Smooth muscle cell (in vitro differentiated cells): Measurements from ENCODE around the gene HCK. TPM values are rescaled to one million over a fixed set of nuclear protein-coding genes. Genes with fewer than 3 reads are reported as not detected.

Source experiments
- DNase-seq: peaks from one replicate; lab custom pipeline; 2025; ENCODE audit not compliant: unreplicated experiment; lab: John Stamatoyannopoulos, UW
- H2AFZ ChIP-seq: fragments of 200-600 bp; sonication (generic); 2 replicates; pipeline ENCODE4 v1.6.0; 2016; ENCODE audit warnings: antibody characterized with exemption, low read depth, mild to moderate bottlenecking
- H3F3A ChIP-seq: fragments of 200-600 bp; sonication (generic); 2 replicates; pipeline ENCODE4 v1.6.0; 2017; ENCODE audit warnings: antibody characterized with exemption, low read depth
- H3K27ac ChIP-seq: fragments of 200-600 bp; sonication (generic); 2 replicates; pipeline ENCODE4 v1.5.1; 2016; ENCODE audit warnings: low read depth, mild to moderate bottlenecking
- H3K27me3 ChIP-seq: fragments of 200-600 bp; sonication (generic); 2 replicates; pipeline ENCODE4 v1.6.1; 2016; ENCODE audit warnings: low read depth, mild to moderate bottlenecking
- H3K36me3 ChIP-seq: fragments of 200-600 bp; sonication (generic); 2 replicates; pipeline ENCODE4 v1.5.1; 2016; ENCODE audit warnings: low read depth
- H3K4me1 ChIP-seq: fragments of 200-600 bp; sonication (generic); 2 replicates; pipeline ENCODE4 v1.5.1; 2016; ENCODE audit warnings: low read depth
- H3K4me2 ChIP-seq: fragments of 200-600 bp; sonication (generic); 2 replicates; pipeline ENCODE4 v1.6.0; 2016; ENCODE audit warnings: mild to moderate bottlenecking
- H3K4me3 ChIP-seq: fragments of 200-600 bp; sonication (generic); 2 replicates; pipeline ENCODE4 v1.5.1; 2016; ENCODE audit warnings: mild to moderate bottlenecking
- H3K79me2 ChIP-seq: fragments of 200-600 bp; sonication (generic); 2 replicates; pipeline ENCODE4 v1.6.0; 2016; ENCODE audit warnings: low read depth, mild to moderate bottlenecking
- H3K9ac ChIP-seq: fragments of 200-600 bp; sonication (generic); 2 replicates; pipeline ENCODE4 v1.6.0; 2016; ENCODE audit warnings: low read depth
- H3K9me3 ChIP-seq: fragments of 200-600 bp; sonication (generic); replicated peaks from 2 replicates; pipeline ENCODE4 v1.5.1; 2016; ENCODE audit warnings: low read depth
- H4K20me1 ChIP-seq: fragments of 200-600 bp; sonication (generic); 2 replicates; pipeline ENCODE4 v1.6.0; 2016; ENCODE audit warnings: low read depth
- CTCF ChIP-seq: fragments of 200-600 bp; sonication (generic); IDR thresholded peaks from 2 replicates; pipeline ENCODE4 v1.5.1; 2017; ENCODE audit warnings: borderline replicate concordance, mild to moderate bottlenecking, antibody characterized with exemption; ENCODE audit not compliant: insufficient read depth, poor library complexity, severe bottlenecking
- WGBS: methylation state at CpG from one replicate; pipeline ENCODE4 v1.1.7; 2016; ENCODE audit warnings: low lambda C conversion rate; 5-methylcytosine and 5-hydroxymethylcytosine counted together
- polyA plus RNA-seq: library from polyadenylated mRNA; unstranded; fragments of >200 nt; fragmentation: Nextera tagmentation; extraction: Ambion mirVana; gene quantifications from 2 replicates; pipeline ENCODE4 v1.2.1, GENCODE V29; 2016
- total RNA-seq: library from RNA; depleted of rRNA; stranded (reverse); fragments of >200 nt; gene quantifications from 2 replicates; pipeline ENCODE4 v1.2.3, GENCODE V29; 2014

The HCK gene
- total and polyA plus RNA-seq, 2 experiments from 2014 or later: 2.0 to 2.4 TPM

GRCh38 chr20:32098786-32099185 is 46.7 kb downstream of the HCK start:
- H2AFZ ChIP-seq: no peak overlapping the region
- no peaks in the 10 kb centered on the region for H3K79me2 ChIP-seq
- 89% methylated on average over 6 of the region's 6 CpGs for WGBS
- H3K4me3 ChIP-seq: no peak overlapping the region
- no peaks in the 10 kb centered on the region for H3F3A ChIP-seq
- no peaks in the 10 kb centered on the region for H4K20me1 ChIP-seq
- H3K4me2 ChIP-seq: no peak overlapping the region
- peaks cover 37% of the 10 kb centered on the region for H3K27me3 ChIP-seq
- no peaks in the 10 kb centered on the region for H3K4me1 ChIP-seq
- no peak overlapping the region for H3K27ac ChIP-seq
- H3K9me3 ChIP-seq: no peaks in the 10 kb centered on the region
- no peak for DNase-seq
- no peaks in the 10 kb centered on the region for H3K36me3 ChIP-seq
- no peak for TF ChIP-seq CTCF
- H3K9ac ChIP-seq: no peak overlapping the region

GRCh38 chr20:32108814-32109391 is 56.9 kb downstream of the HCK start:
- no peak overlapping the region for H2AFZ ChIP-seq
- H3K4me2 ChIP-seq: peak overlapping the region; percentile 99
- H3K27ac ChIP-seq: peak overlapping the region; percentile 98
- H4K20me1 ChIP-seq: peaks cover 28% of the 10 kb centered on the region
- no peak for TF ChIP-seq CTCF
- no peaks in the 10 kb centered on the region for H3F3A ChIP-seq
- peak overlapping the region; percentile 78 for H3K4me3 ChIP-seq
- H3K36me3 ChIP-seq: no peaks in the 10 kb centered on the region
- no peak overlapping the region for H3K9ac ChIP-seq
- 71% methylated on average over 5 of the region's 5 CpGs for WGBS
- H3K27me3 ChIP-seq: peaks cover 21% of the 10 kb centered on the region
- H3K4me1 ChIP-seq: peaks cover 7% of the 10 kb centered on the region
- H3K79me2 ChIP-seq: peaks cover 43% of the 10 kb centered on the region
- no peaks in the 10 kb centered on the region for H3K9me3 ChIP-seq
- DNase-seq: no peak

- Histone ChIP-seq H3K9ac (peak within 1 kb of the TSS; percentile 99), H3K9me3 (no peaks in the 10 kb centered on the region), H3K36me3 (no peaks in the 10 kb centered on the region), H3K27ac (peak within 1 kb of the TSS; percentile 98), H3K4me1 (peaks cover 9% of the 10 kb centered on the region), H3K27me3 (peaks cover 15% of the 10 kb centered on the region), H3F3A (peaks cover under 1% of the 10 kb centered on the region), H3K4me2 (peak within 1 kb of the TSS; percentile 99), H2AFZ (peak within 1 kb of the TSS; percentile 93), H3K79me2 (peaks cover 49% of the 10 kb centered on the region), H4K20me1 (peaks cover 35% of the 10 kb centered on the region), H3K4me3 (peak within 1 kb of the TSS; percentile 78)
- no peak for TF ChIP-seq CTCF
- WGBS: under 1% methylated on average over 38 of the region's 38 CpGs
- DNase-seq: peak; percentile 77
Observed at GRCh38 chr20:32109392-32110172, 57.5 kb downstream of the HCK start, which contains the start of gene TM9SF4. TM9SF4 (plus strand) TSS chr20:32109714; CDS start chr20:32109741, 27 bp downstream.
